Activated CD4-positive, CD25-positive, alpha-beta regulatory T cell treated with anti-CD3 and anti-CD28 coated beads, Interleukin-2, amount 50 U/mL, for 16 hours (primary cell): Measurements from ENCODE around the gene GRM4.
"Not testable (repeated sequence)": the region's sequence is repeated elsewhere in the genome, so short reads cannot be mapped to it uniquely, and the experiment has no call there.

Experiments used
- DNase-seq: peaks from one replicate; pipeline ENCODE4 v3.0.0-alpha.2; 2020; ENCODE audit warnings: low read depth, low spot score

Gene GRM4

DNA sequence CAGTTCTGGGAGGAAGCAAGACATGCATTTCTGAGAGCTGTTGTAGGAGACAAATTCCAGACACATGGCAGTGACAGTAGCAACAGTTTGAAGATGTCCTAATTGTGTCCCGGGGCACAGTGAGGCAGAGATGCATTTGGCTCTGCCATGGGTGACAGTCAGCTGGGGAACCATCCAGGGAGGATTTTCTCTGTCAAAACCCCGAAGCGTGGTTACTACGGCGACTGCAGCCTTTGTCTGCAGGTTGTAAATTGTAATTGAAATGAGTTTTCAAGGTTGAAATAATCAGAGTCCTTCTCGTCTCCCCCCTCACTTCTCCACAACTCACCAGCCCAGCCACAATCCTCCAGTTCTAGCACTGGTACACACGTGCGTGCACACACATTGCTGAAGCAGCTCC lies 100.1 kb downstream of the GRM4 start:
- DNase-seq = no peak

DNA sequence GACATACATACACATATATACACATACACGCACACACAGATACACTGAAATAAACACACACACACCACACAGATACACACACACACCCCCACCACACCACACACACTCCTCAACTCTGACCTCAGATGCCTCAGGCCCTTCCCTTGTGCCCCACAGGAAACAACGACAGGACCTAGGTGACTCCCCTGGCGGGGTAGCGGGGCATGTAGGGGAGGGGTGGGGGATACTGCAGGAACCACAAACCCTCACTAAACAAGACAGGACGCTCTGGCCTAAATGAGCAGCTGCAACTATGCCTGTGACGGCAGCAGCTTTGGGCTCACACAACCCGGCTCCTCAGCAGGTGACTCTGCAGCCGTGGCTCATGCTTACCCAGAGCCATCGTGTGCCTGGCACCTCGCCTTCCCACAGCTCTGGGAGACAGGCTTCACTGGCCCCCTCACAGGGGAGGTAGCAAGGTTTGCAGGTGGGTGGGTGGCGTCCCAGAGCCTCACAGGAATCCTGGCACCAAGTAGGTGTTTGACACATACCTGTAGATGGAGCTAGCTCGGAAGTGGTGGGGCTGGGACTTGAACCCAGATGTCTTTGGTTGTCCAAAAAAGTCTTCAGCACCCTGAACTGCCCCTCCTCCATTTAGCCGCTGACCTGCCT lies 100.8 kb downstream of the GRM4 start:
- no peak for DNase-seq

DNA sequence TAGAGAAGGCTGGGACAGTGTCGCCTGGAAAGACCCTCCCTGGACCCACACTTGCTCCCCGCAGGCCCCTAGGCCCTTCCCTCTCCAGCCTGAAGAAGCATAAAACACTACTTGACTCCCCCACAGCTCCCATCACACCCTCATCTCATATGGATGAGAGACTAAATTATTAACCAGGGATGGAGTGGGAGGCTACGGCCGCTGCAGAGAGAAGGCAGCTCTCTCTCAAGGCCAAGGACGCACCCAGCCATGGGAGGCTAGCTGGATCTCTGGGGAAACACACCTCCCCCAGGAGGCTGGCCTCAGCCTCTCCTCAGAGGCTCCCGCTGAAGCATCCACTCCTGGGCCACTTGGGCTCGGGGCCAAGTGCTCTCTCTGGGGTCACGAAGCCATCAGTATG lies 102.5 kb downstream of the GRM4 start:
- DNase-seq = no peak

DNA sequence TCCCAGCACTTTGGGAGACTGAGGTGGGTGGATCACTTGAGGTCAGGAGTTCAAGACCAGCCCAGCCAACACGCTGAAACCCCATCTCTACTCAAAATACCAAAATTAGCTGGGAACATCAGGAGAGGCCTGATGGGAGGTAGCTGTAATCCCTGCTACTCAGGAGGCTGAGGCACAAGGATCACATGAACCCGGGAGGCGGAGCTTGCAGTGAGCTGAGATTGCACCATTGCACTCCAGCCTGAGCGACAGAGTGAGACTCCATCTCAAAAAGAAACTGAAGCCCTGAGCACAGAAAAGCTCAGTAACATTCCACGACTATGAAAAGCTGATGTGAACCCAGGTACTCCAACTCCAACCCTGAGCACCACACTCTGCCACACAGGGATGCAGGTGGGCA lies 103.9 kb downstream of the GRM4 start:
- not testable (repeated sequence) for DNase-seq

DNA sequence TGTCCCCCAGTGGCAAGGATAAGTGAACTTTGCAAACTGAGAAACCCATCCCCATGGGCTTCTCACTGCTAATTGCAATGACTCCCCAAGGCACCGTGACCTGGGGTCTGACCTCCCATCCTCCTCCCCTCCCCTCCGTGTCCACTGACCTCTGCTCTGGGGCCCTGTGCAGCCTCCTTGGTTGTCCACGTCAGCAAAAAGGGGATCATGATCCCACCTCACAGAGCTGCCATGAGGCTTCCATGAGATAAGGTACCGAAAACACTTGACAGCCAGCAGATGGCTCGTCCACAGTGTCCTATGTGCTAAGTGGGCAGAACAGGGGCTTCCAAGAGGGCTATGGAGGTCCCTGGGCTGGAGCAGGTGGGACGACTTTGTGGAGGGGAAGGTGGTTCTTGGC lies 104.5 kb downstream of the GRM4 start:
- no peak for DNase-seq

DNA sequence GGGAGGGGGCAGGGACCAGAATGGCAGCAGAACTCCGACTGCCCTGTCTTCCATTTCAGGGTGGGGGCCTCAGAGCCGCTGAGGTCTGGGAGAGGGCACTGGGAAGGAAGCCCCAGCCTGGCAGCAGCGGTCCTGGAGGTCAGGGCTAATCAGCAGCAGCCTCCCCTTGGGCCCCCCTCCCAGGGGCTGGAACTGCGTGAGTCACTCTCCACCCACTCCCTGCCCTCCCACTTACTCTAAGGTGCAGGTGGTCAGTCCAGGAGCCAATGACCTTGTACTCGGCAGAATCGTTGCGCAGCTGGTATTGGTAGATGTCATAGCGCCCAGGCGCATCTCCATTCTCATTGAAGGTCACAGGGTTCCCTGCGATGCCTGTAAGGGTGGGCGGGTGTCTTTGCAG lies 105.9 kb downstream of the GRM4 start:
- DNase-seq = no peak

DNA sequence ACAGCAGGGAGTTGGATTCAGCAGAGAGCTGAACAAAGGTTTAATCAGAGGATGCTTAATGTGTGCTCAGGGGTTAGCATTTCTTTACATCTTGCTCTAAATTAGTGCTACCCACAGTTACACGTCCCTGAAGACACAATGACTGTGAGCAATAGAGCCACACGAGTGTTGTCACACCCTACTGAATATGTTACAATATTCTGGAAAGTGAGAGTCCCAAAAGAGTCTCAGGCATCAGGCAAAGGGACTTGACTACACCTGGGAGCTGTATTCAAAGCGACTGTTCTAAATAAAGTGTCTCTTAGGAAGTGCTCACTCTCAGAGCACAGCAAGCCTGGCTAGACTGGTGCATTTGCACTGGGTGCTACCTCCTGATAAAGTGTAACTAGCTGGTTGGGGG lies 108.7 kb downstream of the GRM4 start:
- no peak for DNase-seq

DNA sequence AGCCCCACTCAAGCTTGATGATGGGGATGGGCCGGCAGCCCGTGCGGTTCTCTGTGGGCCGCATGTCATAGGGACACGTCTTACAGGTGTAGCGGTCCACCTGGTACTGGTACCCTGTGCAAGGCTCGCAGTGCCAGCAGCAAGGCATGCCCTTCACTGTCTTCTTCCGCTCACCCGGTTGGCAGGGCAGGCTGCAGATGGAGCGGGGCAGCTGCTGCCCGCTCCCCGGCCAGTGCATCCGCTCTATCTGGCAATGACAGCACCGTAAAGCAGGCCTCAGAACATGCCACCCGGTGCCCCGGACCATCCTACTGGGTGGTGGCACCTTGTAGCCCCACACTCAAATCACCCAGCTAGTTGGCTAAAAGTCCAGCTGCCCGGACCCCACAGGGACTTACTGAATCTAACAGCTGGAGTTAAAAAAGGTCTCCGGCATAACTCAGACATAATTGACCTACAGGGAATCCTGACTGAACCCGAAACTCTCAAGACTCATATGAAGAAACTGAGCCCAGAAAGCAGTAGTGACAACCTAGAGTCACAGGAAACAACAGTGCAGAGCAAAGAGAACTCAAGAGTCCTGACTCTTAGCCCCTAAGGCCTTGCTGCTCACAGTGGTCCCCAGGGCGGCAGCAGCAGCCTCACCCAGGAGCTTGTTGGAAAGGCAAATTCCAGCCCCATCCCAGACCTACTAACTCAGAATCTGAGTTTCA lies 109.4 kb downstream of the GRM4 start:
- DNase-seq = no peak

DNA sequence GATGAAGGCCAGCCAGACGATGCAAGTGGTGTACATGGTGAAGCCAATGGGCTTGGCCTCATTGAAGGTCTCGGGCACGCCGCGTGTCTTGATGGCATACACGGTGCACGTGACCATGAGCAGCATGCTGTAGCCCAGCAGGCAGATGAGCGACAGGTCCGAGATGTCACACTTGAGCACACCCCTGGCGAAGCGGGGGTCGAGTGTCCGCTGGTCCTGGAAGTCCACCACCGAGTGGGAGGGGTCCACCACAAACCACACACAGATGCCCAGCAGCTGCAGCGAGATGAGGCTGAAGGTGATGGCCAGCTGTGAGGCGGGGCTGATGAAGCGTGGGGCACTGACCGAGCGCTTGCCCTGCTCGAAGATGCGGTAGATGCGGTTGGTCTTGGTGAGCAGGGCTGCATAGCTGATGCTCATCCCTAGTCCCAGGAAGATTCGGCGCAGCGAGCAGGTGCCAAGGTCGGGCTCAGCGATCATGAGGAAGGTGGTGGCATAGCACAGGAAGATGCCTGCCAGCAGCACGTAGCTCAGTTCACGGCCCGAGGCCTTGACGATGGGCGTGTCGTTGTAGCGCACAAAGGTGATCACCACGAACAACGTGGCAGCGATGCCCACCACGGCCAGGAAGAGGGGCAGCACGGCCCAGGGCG lies 110.1 kb downstream of the GRM4 start:
- no peak for DNase-seq

DNA sequence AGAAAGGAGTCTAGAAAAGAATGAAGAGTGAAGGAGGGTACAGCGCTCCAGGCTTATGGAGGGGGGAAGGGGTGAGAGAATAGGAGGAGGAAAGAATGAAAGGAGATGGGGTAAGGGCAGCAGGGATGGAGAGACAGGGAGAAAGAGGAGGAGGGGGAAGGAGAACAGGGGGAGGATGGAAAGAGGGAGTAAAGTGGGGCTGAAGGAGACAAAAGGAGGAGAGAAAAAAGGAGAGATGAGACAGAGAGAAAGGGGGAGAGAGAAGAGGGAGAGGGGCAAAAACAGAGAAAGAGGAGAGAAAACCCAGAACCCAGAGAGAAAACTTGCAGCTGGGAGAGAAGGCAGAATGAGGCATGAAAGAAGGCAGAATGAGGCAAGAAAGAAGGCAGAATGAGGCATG lies 110.7 kb downstream of the GRM4 start:
- no peak for DNase-seq

DNA sequence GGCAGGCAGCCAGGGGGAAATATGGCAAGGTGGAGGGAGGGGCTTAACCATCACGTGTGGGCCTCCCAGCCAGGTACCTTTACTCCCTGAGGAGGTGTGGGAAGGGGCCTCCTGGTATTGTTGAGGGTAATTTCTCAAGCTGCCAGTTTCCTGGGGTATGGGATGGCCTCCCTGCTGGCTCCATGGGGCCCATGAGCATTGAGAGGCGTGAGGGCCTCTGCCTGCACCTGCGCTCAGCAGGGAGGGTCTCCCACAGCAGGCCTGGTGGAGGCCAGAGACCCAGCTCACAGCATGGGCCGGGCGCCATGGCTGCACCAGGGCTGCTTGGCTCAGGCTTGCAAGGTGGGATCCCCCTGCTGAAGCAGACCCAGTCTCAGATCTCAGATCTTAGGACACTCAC lies 113.0 kb downstream of the GRM4 start:
- DNase-seq = no peak

DNA sequence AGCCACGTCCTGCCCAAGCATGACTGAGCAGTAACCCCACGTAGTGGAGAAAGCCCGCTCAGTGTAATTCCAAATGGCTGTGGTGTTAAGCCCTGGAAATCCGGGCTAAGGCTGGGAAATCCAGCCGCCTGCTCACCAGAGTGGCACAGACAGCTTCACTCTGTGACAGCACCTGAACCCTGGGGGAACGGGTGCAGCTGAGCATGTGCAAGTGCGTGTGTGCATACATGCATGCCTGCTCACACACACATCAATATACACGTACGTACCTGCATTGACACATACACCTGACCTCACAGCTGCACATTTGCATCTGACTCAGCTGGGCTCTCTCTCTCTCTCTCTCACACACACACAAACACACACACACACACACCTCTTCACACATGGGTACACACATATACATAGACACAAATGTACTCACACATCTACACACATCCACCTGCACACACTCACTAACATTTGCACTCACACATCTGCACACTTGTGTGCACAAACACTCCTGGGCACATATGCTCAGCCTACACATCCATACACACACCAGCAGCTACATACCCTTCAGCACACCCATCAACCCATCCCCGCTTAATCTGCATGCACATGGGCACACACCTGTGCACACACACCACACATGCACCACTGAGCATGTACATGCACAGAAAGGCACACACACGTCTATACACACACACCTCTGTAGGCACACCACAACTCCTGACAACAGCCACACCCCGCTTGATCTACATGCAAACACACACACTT lies 114.1 kb downstream of the GRM4 start:
- DNase-seq = no peak

DNA sequence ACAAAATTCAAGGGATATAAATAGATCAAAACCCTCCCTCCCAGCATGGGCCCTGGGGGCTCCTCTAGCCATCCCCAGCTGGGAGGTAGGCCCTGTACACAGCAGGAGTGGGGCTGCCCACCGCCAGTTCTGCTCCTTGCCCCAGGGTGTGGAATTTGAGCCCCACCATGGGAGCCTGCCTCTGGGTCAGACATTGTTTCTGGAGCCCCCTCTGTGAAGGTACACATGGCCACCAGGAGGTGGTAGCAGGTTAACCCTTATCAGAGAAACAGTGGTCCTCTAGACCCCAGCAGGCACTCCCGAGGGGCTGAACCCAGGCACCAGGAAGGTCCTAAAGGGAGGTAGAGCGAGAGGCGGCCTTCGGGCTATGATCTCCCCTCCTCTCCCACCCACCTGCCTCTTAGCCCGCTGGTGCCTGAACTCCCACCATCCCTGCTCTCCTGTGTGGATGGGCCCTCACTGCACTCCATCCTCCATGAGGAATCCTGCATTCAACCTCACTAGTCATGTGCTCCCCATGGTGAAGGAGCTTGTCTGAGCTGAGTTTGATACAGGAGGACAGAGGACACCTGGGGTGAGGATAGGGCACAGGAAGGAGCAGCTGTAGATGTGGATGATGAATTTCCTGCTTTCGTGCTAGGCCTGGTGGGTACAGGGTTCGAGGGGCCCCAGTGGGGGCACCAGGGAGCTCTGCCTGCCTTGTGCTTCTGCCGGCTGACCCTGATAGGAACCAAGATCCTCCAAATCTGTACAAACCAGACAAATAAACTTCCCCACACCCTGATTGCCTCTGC lies 114.9 kb downstream of the GRM4 start:
- DNase-seq = no peak

DNA sequence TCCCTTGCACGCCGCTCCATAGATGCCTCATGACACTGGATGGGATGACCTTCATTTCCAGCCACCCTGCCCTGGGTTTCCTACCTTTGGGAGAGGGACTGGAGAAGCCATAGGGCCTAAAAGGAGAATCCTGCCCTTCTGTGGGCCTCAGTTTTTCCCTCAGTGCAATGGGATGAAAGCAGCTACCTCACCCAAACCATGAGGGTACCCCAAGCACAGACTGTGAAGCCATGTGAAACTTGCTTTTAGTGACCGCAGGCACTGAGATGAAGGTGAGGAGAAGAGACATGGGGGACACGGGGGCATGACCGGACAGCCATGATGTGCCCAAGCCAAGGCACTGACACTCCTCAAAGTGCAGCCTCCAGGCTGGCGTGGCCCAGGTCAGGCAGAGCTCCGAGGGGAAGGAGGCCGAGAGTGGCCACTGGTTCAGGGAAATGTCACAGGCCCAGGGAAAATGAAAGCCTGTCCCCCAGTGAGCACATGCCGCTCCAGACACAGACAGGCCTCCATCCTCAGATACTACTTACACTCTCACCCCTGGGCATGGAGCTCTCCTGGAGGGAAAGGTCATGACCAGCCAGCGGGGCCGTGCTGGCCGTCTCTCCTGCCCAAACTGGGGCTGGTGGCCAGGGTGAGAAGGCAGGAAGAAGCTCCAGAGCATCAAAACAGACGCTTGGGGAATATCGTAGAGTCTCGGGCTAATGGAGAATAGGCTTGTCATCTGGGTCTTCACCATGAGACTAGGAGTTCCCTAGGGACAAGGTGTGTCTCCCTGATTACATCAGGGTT lies 116.2 kb downstream of the GRM4 start:
- no peak for DNase-seq

DNA sequence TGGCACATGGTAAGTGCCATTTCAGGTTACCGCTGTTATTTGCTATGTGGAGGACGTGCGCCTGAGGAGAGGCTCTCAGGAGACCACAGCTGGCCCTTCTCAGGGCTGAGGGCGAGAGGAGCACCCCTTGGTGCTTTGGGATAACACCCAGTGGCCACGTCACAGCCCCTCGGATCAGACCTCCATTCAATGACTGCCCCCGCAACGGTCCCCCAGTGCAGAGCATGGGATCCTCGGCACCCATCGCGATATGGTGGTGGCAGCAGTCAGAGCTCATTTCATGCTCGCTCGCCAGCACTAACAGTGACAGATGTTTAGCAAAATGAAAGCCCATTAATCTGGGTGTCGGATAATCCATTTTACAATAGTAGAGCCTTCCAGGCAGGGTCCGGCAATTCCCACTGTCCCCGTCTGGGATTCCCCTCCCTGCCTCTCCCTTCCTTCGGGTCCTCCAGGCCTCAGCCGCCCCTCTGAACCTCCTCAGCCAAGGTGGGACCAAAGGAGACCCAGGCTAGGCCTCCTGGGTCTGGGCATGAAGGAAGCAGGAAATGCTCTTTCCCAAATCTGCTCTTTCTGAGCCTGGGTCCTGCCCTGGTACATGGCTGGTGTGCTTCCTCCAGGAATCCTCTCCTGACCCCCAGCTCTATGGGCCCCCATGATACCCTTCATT lies 117.1 kb downstream of the GRM4 start:
- no peak for DNase-seq

DNA sequence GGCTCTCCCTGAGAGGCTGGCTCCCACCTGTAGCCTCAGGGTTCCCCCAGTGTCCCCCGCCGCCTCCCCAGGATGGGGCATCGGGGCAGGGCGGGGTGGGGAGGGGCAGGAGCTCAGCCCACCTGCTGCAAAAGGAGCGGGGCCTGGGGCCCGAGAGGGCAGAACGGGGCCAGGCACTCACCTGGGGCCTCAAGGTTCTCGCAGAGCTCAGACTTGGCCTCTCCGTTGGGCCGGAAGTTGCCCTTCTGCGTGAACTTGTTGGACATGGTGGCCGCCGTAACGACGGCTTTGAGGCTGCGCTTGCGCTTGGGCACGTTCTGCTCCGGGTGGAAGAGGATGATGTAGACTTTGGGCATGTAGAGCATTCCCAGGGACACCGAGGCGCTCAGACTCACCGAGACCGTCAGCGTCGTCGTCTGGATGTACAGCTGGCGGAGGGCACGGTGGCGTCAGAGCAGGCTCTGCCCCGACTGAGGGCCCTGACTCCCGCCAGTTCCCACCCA lies 117.9 kb downstream of the GRM4 start:
- no peak for DNase-seq

DNA sequence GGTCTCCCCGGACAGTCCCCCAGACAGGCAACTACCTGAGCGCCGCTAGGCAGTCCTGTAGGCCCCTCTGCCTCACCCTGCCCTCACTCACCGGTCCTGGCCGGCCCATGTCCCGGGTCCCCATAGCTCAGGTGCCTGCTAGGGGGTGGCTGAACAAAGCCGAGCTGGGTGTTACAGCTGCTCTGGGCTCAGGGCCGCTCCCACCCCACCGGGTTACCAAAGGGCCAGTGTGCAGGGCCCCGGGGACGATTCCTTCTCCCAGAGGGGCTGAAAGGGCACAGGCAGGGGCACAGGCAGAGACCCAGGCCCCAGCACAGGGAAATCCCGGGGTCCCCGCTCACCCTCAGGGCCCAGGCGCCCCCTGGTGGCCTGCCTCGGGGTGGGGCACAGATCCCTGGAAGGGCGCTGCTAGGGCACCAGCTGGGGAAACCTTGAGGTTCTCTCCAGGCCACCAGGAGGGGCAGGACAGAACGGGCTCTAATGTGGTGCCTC lies 118.4 kb downstream of the GRM4 start:
- peak; percentile 33 for DNase-seq

DNA sequence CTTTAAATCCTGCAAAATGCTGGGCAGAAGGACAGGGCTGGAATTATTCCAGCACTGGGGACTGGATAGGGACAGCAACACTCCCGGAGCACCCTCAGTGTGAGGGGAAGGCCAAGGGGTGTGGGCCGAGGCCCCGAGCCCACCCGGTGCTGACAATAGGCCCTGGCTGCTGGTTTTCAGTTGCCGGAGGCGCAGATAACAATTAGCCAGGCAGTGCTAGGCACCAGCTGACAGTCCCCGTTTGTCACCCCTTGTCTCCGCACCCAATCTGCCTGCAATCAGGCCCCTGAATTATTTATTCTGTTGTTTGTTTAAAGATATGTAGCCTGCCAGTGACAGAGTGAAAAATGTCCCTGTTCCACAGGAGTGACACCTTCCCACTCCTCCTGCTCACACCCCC lies 120.0 kb downstream of the GRM4 start:
- DNase-seq = no peak

DNA sequence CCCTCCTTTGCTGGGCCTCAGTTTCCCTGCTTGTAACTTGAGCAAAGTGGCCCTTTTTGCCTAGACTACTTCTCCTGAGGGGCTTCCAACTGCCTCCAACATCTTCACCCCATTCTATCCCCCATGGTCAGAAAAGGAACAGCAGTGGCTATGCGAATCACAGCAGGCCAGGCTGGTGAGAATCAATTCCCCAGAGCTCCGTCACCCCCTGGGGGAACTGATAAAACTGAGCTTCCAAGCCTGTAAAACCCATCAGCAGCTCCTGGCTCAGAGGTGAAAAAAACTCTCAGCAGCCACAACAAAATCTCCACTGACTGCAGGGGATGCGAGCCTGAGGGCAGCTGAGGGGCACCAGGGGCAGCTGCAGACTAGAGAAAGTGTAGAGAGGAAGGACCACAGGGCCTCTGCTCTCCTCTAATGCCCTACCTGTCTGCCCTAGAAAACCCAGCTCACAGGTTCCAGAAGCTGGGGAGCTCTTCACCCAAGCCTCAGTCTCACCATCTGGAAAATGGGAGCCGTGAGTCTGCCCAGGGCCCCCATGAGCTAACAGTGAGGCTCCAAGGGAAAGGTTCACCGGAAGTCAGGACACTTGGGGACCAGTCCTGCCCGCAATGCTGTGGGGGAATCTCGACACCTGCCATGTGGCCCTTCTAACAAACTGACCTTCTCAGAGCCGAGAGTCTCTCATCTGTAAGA lies 120.6 kb downstream of the GRM4 start:
- DNase-seq = no peak
